Transverse colon (tissue), 4 donors: Measurements from ENCODE around the gene SORL1-AS1.

Experiments used
- DNase-seq: peaks from one replicate; pipeline ENCODE4 v3.0.0-alpha.2; 2019
- H3K27ac ChIP-seq, 4 donors: fragments of 200-600 bp; sonication (generic); 2 replicates each; pipeline ENCODE4 v1.5.1; 2016 to 2018; ENCODE audit warnings: inconsistent platforms in 4 of 4
- H3K27me3 ChIP-seq: fragments of 200-600 bp; sonication (generic); 2 replicates; pipeline ENCODE4 v1.5.1; 2017; ENCODE audit warnings: inconsistent platforms
- H3K36me3 ChIP-seq, 4 donors: fragments of 200-600 bp; sonication (generic); 2 replicates each; pipeline ENCODE4 v1.5.1; 2017 to 2019; ENCODE audit warnings: inconsistent platforms in 4 of 4
- H3K4me1 ChIP-seq, 4 donors: fragments of 200-600 bp; sonication (generic); 2 replicates each; pipeline ENCODE4 v1.5.1; 2017 to 2020; ENCODE audit warnings: inconsistent platforms in 4 of 4
- H3K4me3 ChIP-seq, 4 donors: fragments of 200-600 bp; sonication (generic); 1 replicate in 1 of 4; 2 replicates in 3 of 4; pipeline versions ENCODE4 v1.5.1 to v1.6.1; 2017 to 2019; ENCODE audit warnings: inconsistent platforms in 4 of 4
- H3K9me3 ChIP-seq, 2 donors: fragments of 200-600 bp; sonication (generic); 2 replicates each; pipeline ENCODE4 v1.5.1; 2017 to 2019; ENCODE audit warnings: inconsistent platforms in 2 of 2
- EP300 ChIP-seq: sonication (generic); formaldehyde crosslinking; IDR thresholded peaks from one replicate; pipeline ENCODE4 v1.6.1; 2017; ENCODE audit warnings: antibody characterized with exemption, low read depth
- POLR2A ChIP-seq: fragments of 450-650 bp; IDR thresholded peaks from one replicate; pipeline ENCODE4 v1.6.1; 2016; ENCODE audit warnings: antibody characterized with exemption, mild to moderate bottlenecking, moderate library complexity
- POLR2AphosphoS5 ChIP-seq, 3 donors: sonication (generic); formaldehyde crosslinking; IDR thresholded peaks; one replicate each; pipeline ENCODE4 v1.6.1; 2016; ENCODE audit warnings: antibody characterized with exemption in 3 of 3
- WGBS, 2 donors: methylation state at CpG; one replicate each; pipeline ENCODE4 v1.1.5; 2018; ENCODE audit warnings: low coverage in 1 of 2; 5-methylcytosine and 5-hydroxymethylcytosine counted together
- in situ Hi-C, 4 donors: fragments of 200-750 bp; cut with MboI; loops; one replicate each; pipeline versions ENCODE4 v1.15.0 to v1.15.1; 2017; ENCODE audit warnings: low sequenced_read_pairs in 3 of 4, low pct_ligation_motif_present in 1 of 4, low pct_unique_long_range_greater_than_20kb in 1 of 4
- intact Hi-C: fragments of 100-400 bp; cut with DNase I; formaldehyde crosslinking; loops from one replicate; pipeline ENCODE4 v1.15.1; 2023; ENCODE audit warnings: low total_unique reads
- TF ChIP-seq, protein P1 (sequence below), 5 experiments: fragments of 200-600 bp in 3 of 5; fragments of 450-650 bp in 2 of 5; sonication (generic) in 3 of 5; IDR thresholded peaks; 1 replicate in 2 of 5; 2 replicates in 3 of 5; pipeline ENCODE4 v1.5.1; 2016 to 2017; ENCODE audit warnings: antibody characterized with exemption in 5 of 5, inconsistent platforms in 3 of 5, mild to moderate bottlenecking in 2 of 5, moderate library complexity in 1 of 5

Gene SORL1-AS1

GRCh38 chr11:121488170-121488569, 35.4 kb upstream of the SORL1-AS1 start:
- no peak overlapping the region for H3K4me3 ChIP-seq
- intact Hi-C loops (no loop called here), in situ Hi-C loops (no loop called here)
- no peak overlapping the region for H3K27ac ChIP-seq
- peaks cover 0 to 1% (median 0%) of the 10 kb centered on the region in 4 donors for H3K4me1 ChIP-seq
- TF ChIP-seq, protein P1, sequence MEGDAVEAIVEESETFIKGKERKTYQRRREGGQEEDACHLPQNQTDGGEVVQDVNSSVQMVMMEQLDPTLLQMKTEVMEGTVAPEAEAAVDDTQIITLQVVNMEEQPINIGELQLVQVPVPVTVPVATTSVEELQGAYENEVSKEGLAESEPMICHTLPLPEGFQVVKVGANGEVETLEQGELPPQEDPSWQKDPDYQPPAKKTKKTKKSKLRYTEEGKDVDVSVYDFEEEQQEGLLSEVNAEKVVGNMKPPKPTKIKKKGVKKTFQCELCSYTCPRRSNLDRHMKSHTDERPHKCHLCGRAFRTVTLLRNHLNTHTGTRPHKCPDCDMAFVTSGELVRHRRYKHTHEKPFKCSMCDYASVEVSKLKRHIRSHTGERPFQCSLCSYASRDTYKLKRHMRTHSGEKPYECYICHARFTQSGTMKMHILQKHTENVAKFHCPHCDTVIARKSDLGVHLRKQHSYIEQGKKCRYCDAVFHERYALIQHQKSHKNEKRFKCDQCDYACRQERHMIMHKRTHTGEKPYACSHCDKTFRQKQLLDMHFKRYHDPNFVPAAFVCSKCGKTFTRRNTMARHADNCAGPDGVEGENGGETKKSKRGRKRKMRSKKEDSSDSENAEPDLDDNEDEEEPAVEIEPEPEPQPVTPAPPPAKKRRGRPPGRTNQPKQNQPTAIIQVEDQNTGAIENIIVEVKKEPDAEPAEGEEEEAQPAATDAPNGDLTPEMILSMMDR (IDR thresholded peaks at IDR 0.05) = no peak
- TF ChIP-seq POLR2A (no peak), EP300 (no peak), POLR2AphosphoS5 (IDR thresholded peaks at IDR 0.05) (no peak)
- no peak for DNase-seq
- no peaks in the 10 kb centered on the region for H3K27me3 ChIP-seq
- WGBS, 2 donors = 67 to 82% methylated on average over 1 to 2 of the region's 2 CpGs
- peaks cover 0 to 6% (median 0%) of the 10 kb centered on the region in 4 donors for H3K36me3 ChIP-seq
- no peaks in the 10 kb centered on the region for H3K9me3 ChIP-seq

- in situ Hi-C loops = no loop called here
- no peak for DNase-seq
- Histone ChIP-seq H3K4me3 (no peak overlapping the region), H3K27ac (no peak overlapping the region), H3K27me3 (no peaks in the 10 kb centered on the region), H3K36me3 (peaks cover 0 to 6% (median 0%) of the 10 kb centered on the region in 4 donors), H3K4me1 (peaks cover 0 to 4% (median 0%) of the 10 kb centered on the region in 4 donors), H3K9me3 (no peaks in the 10 kb centered on the region)
- WGBS, 2 donors = 80 to 100% methylated on average over 1 to 6 of the region's 6 CpGs
- intact Hi-C loops = no loop called here
- TF ChIP-seq EP300 = no peak
- TF ChIP-seq, protein P1 (IDR thresholded peaks at IDR 0.05) = no peak
- TF ChIP-seq POLR2AphosphoS5 (IDR thresholded peaks at IDR 0.05) = no peak
- no peak for TF ChIP-seq POLR2A
Observed at GRCh38 chr11:121487191-121487590, 34.4 kb upstream of the SORL1-AS1 start.

- WGBS, 2 donors = 80 to 94% methylated on average over 1 to 5 of the region's 5 CpGs
- H3K9me3 ChIP-seq = no peaks in the 10 kb centered on the region
- no peak for DNase-seq
- TF ChIP-seq POLR2A (no peak), EP300 (no peak), POLR2AphosphoS5 (IDR thresholded peaks at IDR 0.05) (no peak)
- TF ChIP-seq, protein P1 (IDR thresholded peaks at IDR 0.05) = no peak
- no peak overlapping the region for H3K27ac ChIP-seq
- no peaks in the 10 kb centered on the region for H3K27me3 ChIP-seq
- peaks cover 0 to 4% (median 0%) of the 10 kb centered on the region in 4 donors for H3K4me1 ChIP-seq
- H3K36me3 ChIP-seq = peaks cover 0 to 6% (median 0%) of the 10 kb centered on the region in 4 donors
- in situ Hi-C loops = no loop called here
- intact Hi-C loops = no loop called here
- H3K4me3 ChIP-seq = no peak overlapping the region
Observed at GRCh38 chr11:121486054-121486453, 33.3 kb upstream of the SORL1-AS1 start.

GRCh38 chr11:121485216-121485615, 32.4 kb upstream of the SORL1-AS1 start:
- TF ChIP-seq, protein P1 (IDR thresholded peaks at IDR 0.05) = no peak
- no peak for TF ChIP-seq POLR2AphosphoS5 (IDR thresholded peaks at IDR 0.05)
- TF ChIP-seq EP300 = no peak
- Histone ChIP-seq H3K4me1 (peaks cover 0 to 4% (median 0%) of the 10 kb centered on the region in 4 donors), H3K4me3 (no peak overlapping the region), H3K27ac (no peak overlapping the region), H3K9me3 (no peaks in the 10 kb centered on the region), H3K27me3 (no peaks in the 10 kb centered on the region), H3K36me3 (peaks cover 0 to 6% (median 0%) of the 10 kb centered on the region in 4 donors)
- 85 to 88% methylated on average over 7 of the region's 7 CpGs for WGBS, 2 donors
- no peak for DNase-seq
- in situ Hi-C loops (no loop called here), intact Hi-C loops (no loop called here)
